RPMI7951 (cell line): ENCODE results near the gene RPP40. TPM values are rescaled to one million over a fixed set of nuclear protein-coding genes. Genes with fewer than 3 reads are reported as not detected.
A peak's percentile ranks its signal among the peaks of the same experiment; 100 is the strongest.
"Not testable (repeated sequence)": the region's sequence is repeated elsewhere in the genome, so short reads cannot be mapped to it uniquely, and the experiment has no call there.

Experiments
- DNase-seq: peaks from one replicate; pipeline ENCODE4 v3.0.0-alpha.2; 2012; ENCODE audit warnings: low read depth
- total RNA-seq: library from RNA; depleted of rRNA; stranded (reverse); fragments of >200 nt; shearing (Covaris generic); gene quantifications from 2 replicates; pipeline ENCODE4 v1.2.3, GENCODE V29; 2014; rRNA removed

The RPP40 gene, protein sequence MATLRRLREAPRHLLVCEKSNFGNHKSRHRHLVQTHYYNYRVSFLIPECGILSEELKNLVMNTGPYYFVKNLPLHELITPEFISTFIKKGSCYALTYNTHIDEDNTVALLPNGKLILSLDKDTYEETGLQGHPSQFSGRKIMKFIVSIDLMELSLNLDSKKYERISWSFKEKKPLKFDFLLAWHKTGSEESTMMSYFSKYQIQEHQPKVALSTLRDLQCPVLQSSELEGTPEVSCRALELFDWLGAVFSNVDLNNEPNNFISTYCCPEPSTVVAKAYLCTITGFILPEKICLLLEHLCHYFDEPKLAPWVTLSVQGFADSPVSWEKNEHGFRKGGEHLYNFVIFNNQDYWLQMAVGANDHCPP
- total RNA-seq, result 35.3 and 45.5 TPM in 2 replicates

DNA sequence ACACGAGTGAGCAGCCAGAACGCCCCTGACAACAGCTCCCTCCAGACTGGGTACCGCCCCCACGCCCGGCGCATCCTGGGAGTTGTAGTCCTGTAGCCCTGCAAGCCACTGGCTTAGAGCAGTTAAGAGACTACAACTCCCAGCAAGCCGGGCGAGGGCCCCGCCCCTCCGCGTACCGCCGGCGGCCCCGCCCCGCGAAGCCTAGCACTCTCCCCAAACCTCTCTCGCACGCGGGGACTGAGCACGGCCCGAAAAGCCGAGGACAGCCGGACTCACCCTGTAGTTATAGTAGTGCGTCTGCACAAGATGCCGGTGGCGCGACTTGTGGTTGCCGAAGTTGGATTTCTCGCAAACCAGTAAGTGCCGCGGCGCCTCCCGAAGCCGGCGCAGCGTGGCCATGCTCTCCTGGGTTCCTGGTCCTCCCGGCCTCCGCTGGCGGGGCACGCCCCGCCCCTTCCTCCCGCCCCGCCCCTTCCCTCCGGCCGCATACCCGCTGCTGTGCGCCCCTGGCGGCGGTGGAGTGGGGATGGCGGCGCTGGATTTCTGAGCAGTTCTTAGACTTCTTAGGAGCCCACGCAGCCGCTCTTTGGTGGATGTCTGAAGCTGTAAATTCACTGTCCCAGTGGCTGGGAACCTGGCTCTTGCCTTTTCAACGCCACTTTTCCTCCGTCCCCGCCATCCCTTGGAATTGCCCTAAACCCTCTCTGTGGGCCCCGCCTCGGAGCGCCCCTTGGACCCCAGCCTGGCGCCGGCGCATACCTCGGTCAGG lies at the start of gene RPP40:
Gene RPP40, minus strand, starts transcription at position 434 of the 769 bp plus-strand sequence. Its CDS starts 35 bp downstream, at position 399.
- DNase-seq, result peak; percentile 97

DNA sequence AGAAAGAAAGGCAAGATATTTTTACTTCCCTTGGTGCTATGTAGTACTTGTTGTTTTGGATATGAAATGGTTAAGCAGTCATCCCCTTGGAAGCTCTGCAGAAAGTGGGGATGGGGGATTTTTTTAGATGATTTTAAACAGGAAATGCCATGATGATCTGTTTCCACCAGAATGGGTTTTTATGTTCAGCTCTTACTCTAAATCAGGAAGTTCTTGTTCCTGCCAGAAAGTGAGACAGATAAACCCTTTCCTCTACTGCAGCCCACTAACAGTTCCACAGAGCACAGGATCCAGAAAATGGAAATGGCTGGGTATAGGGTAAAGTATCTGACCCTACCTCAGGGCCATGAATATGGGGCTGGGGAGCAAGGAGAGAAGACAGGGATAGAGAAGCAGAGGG lies 49.2 kb upstream of the RPP40 start:
- no peak for DNase-seq

DNA sequence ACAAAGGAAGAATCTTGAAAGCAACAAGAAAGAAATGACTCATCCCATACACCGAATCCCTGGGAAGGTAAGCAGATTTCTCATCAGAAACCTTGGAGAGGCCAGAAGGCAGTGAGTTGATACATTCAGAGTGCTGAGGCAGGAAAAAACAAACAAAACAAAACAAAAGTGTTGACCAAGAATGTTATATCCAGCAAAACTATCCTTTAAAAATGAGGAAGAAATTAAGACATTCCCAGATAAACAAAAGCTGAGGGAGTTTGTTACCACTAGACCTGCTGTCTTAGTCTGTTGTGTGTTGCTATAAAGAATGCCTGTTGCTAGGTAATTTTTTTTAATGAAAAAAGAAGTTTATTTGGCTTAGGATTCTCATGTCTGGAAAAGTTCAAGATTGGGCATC lies 47.6 kb upstream of the RPP40 start:
- no peak for DNase-seq

DNA sequence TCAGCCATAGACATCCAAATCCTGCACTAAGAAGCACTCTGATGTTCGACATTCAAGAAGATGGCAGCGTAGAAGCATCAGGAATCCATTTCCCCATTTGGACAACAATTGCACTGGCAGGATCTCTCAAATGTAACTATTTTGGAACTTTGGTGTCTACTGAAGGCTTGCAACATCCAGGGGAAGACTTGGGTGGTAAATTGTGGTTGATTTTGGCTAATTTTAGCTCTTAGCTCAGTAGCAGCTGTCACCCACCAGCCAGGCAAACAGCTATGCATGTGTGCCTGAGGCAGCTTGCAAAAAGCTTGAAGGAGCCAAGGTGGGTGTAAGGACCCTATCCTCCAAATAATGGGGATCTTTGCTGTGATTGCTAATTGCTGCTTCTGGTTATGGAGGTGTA lies 46.2 kb upstream of the RPP40 start:
- no peak for DNase-seq

DNA sequence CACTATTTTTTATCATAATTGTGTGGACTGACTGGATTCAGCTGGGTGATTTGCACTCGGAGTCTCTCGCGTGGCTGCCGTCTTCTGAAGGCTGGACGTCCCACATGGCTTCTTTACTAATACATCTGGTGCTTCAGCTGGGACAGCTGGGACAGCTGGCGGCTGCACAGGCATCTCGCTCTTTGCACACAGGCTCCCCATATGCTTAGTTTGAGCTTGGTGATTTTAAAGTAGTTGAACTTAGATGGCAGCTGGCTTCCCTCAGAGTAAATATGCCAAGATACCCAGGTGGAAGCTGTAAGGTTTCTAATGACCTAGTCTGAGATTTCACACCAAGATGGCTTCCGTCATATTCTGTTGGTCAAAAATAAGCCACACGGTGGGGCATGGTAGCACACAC lies 42.6 kb upstream of the RPP40 start:
- DNase-seq, result no peak

DNA sequence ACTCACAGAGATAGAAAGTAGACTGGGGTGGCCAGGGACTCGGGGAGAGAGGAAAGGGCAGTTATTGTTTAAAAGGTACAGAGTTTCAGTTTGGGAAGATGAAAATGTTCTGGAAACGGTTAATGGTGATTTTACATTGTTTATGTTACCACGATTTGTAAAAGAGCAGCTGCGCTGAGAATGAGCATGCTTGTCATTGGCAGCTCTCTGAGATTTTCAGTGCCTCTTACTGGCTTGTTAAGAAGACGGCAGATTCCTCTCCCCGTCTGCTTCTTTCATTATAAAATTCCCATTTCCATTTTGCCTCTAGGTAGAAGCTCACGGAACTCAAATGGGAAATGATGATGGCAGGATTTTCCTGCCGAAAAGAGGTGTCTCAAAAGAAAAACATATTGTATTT lies 41.6 kb upstream of the RPP40 start:
- DNase-seq, result no peak

DNA sequence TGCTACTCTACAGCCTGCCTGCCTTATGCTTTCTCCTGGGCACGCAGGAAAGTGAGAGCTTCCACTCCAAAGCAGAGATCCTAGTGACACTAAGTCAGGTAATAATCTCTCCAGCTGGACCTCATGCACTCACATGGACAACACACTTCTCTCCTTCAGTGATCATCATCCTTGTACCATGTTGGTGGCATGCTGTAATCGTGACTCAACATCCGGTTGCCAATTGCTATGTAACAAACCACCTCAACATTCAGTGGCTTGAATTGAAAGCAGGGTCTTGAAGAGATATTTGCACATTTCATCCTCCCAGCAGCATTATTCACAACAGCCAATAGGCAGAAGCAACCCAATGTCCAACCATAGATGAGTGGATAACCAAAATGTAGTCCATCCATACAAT lies 41.0 kb upstream of the RPP40 start:
- DNase-seq, result no peak

DNA sequence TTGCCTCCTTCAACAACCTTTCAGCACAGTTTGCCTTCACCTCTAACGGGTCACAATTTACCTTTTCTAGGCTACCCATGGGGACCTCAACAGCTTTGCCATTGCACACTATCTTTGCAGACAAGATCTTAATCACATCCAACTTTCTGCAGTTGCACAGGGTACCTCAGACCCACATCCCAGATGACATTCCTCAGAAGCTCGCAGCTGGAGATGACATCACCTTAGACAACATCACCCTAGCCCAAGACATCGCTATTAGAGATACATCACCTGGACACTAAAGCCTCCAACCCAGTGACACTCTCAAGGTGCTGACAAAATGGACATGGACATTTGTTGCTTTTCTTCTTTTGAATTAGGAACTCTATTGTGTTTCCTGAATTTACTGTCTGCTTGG lies 38.6 kb upstream of the RPP40 start:
- DNase-seq, result no peak

DNA sequence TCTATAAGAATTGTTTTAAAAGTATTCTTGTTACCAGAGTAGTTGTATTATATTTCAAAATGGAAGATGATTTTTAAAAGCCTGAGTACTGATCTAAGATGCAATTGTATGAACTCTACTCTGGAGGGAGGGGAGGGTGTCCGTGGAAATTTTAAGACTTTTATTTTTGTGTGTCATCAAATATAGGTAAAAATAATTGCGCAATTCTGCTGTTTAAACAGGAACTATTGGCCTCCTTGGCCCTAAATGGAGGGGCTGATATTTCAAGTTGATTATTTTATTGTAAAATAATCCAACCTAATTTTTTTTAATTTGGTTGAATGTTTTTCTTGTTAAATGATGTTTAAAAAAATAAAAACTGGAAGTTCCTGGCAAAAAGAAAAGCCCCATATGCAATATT lies 38.1 kb upstream of the RPP40 start:
- DNase-seq, result no peak

DNA sequence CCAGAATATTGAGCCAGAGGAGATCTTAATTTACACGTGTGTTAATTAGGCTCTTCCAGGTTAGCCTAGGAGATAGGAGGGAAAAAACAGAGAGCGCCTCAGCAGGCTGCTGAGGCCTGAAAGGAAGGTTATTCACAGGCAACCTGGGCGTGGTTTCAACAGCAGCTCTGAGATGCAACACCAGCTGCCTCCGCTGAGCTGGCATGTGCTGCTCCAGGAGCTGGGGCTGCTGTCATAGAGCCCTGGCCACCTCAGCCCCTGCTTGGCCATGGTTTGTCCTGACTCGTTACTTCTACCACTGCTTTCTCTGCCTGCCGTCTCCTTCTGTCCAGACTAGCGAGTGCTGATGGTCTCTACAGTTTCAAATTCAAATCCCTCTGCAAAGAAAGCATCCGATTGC lies 32.4 kb upstream of the RPP40 start:
- peak; percentile 20 for DNase-seq

DNA sequence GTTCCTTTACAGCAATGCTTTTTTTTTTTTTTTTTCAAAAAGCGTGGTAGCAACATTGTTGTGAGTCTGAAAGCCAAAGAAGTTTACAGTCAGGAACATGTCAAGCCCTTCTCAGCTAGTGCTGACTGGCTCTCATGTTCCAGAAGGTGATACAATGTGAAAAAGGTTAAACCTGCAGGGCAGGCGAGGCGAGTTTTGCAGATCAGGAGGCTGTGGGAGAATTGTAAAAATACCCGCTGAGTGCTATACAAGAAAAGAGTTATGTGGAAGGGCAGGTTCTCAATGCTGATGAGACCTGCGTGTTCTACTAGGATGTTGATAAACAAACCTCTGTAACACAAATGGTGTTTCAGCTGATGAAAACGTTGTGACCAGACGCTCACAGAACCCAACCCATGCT lies 30.9 kb upstream of the RPP40 start:
- no peak for DNase-seq

DNA sequence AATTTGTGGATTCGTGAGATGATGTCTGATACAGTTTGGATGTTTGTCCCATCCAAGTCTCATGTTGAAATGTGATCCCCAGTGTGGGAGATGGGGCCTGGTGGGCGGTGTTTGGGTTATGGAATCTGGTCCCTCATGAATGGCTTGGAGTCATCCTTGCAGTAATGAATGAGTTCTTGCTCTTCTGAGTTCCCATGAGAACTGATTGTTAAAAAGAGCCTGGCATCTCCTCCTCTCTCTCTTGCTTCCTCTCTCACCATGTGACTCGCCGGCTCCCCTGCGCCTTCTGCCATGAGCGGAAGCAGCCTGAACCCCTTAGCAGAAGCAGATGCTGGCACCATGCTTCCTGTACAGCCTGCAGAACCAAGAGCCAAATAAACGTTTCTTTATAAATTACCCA lies 30.5 kb upstream of the RPP40 start:
- DNase-seq, result no peak

DNA sequence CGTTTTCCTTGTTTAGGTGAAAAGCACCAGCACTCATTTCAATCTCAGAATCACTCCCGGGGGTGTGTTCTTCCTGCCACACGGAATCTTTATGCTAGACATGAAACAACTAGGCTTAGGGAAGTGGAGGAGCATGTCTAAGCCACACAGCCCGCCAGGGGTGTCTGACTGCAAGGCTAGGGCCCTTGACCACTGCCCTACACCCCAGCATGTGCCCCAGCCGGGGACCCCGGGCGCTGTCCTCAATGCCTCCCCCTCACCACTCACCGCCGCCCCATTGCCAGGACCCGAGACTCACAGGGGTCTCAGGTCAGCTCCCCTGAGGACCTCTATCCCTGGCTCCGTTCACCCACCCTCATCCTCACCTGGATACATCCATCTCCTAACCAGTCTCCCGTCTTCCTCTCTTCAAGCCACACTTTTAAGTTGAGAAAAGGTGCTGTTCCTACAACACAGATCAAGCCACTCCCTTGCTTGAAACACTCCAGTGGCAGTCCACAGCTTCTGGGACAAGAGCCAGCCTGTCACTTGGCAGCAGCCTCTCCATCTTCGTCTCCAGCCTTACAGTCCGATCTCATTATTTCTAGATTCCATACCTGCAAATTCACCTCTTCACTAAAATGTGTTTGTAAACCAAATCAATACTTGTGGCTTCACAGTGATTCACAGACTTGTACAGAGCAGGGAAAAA lies 29.5 kb upstream of the RPP40 start:
- not testable (repeated sequence) for DNase-seq

DNA sequence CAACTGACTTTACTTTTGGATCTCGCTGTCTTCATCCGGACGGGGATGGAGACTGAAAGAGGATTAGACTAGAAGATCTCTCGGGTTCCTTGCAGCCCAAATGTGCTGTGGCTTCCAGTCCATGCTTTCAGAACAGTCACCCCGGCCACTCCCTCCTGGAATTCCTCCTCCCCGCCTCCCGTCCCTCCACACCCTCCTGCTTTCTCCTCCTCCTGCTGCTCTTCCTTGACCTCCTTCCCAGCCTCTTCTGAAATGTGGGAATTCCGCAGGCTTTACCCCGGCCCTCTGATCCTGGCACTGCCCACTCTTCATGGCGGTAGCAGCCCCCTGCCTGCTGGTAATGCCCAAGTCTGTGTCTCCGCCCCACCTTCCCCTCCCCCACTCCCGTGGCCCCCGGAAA lies 28.9 kb upstream of the RPP40 start:
- DNase-seq, result peak; percentile 69

DNA sequence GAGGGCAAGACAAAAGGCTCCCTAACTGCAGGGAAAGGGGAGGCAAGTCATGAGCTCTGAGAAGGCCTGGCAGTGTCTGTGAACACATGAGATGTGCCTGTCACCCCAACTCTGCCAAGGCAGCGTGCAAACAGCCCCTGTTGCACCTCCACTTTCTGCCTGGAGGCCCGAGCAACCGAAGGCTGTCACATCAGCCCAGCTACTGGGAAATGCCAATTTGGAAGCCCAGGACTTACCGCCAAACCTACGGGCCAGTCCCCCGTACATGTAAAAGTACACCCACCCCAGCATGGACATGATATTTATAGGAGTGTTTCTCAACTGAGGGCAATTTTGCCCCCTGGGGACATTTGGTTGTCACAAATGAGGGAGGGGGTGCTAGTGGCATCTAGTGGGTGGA lies 27.3 kb upstream of the RPP40 start:
- no peak for DNase-seq

DNA sequence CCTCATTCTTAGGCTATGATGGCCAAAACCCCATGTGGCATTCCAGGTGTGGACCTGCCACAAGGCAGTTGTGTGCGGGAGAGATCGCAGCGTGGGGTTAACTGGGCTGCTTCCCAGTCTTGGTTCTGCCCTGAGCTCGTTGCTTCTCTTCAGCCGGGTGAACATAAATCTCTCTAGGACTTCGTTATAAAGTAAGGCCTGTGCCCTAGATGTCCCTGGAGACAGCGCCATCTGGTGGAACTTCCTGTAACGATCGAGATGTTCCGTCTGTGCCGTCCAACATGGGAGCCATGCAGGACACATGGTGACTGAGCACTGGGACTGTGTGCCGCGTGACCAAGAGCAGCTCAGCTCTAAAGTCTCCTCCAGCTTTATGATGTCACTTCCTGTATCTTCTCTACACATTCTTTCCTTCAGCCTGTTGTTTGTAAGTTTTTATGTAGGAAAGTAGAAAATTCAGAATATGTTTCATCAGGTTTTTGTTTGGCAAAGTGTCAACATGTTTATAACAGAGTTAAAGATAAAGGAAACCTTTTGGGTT lies 26.8 kb upstream of the RPP40 start:
- peak; percentile 87 for DNase-seq

DNA sequence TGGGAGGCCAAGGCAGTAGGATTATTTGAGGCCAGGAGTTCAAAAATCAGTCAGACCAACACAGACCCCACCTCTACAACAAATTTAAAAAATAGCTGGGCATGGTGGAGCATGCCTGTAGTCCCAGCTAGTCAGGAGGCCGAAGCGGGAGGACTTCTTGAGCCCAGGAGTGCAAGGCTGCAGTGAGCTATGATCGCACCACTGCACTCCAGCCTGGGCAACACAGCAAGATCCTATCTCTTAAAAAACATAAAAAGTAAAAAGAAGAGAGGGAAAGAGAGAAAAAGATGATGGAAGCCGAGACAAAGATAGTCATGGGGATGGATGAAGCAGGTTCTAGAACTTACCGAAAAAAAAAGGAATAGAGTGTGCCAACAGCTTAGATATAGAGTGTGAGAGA lies 25.8 kb upstream of the RPP40 start:
- DNase-seq, result no peak

DNA sequence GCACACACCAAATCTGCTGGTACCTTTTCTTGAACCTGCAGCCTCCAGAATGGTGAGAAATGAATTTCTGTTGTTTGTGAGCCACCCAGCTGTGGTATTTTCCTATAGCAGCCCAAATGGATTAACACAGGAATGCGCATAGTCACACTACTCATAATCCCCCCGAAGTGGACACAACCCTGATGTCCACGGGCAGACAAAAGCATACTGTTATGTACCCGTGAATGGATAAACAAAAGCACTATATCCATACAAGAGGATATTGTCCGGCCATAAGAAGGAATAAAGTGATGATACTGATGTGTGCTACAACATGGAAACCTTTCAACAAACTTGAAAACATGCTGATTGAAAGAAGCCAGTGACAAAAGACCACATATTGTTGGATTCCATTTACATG lies 25.1 kb upstream of the RPP40 start:
- DNase-seq, result no peak

DNA sequence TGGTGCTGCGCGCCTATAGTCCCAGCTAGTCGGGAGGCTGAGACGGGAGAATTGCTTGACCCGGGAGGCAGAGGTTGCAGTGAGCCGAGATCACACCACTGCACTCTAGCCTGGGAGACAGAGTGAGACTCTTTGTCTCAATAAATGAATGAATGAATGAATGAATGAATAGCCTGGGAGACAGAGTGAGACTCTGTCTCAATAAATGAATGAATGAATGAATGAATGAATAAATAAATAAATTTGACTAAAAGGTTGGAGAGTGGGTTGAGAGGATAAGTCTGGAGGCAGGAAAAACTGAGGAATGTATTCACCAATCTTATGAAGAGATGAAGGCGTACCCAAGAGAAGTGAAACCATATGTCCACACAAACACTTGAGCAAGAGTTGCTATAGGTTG lies 24.5 kb upstream of the RPP40 start:
- DNase-seq, result no peak

DNA sequence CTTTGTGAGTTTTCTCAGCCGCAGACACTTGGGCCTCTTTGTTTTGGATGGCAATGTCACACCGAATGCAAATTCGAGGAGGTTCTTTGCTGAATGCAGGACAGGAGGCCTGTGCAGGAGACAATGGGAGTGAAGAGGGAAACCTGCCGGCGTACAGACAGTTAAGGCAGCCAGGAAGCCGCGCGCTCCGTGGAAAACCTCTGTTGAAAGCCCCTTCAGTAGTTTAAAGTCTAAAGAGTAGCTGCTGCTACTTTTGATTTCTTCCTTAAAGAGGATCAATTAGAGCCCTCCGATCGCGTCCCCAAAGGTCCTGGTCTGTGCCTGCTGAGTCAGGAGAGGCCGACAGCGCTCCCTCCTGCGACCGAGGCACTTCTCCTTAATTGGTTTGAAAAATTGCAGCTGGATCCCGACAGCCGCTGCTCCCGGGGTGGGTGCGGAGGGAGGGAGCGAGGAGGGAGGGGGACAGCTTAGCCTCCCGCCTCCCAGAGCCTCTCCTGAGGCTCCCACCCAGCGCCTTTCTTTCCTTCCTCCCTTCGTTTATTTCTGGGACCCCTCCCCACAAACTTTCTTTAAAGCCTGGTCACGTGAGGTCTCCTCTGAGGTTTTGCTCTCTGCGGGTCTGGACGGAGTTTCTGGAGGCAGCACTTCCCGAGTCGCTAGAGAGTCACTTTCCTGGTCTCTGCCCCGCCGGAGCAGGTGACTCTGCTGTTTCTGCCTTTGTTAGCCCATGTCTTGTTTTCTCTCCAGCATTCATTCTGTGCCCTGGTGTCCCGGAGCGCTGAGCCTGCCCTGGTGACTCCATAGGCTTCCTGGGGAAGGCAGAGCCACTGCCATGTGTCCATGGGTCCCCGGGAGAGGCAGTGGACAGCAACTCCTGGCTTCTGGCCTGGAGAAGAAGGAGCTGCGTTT lies 22.3 kb upstream of the RPP40 start:
- DNase-seq, result peak; percentile 58

DNA sequence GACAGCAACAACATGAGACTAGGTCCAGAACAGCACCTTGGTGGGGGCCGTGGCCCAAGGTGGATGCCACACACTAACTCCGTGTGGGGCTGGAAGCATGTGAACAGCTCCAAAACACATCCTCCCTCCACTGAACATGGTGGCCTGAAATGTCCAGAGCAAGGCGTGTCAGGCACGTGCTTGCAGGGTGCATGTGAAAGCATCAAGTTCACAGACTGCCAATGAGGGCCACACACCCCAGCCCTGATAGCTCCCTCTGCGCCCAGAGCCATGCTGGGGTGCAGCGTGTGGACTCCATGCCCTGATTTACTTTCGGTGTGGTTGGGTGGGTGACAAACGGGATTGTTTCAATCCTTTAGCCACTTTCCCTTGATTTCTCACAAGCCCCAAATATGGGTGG lies 20.1 kb upstream of the RPP40 start:
- DNase-seq, result no peak
